ENCODE results near the gene IL23R. TPM values are rescaled to one million over a fixed set of nuclear protein-coding genes. Genes with fewer than 3 reads are reported as not detected.

Gene IL23R
- polyA plus RNA-seq, 1 of the 3 experiments (the other 2 are of a cell fraction) = not detected

GRCh38 chr1:67135354-67135753 is 30.9 kb upstream of the IL23R start:
- Histone ChIP-seq H3K9me2 (no peaks in the 10 kb centered on the region), H3K9me3 (no peaks in the 10 kb centered on the region), H4K20me1 (ENCODE audit: insufficient read depth) (no peaks in the 10 kb centered on the region), H3K79me2 (ENCODE audit: insufficient read depth) (no peaks in the 10 kb centered on the region), H3K9ac (no peak overlapping the region), H3F3A (replicated peaks; ENCODE audit: insufficient read depth) (no peaks in the 10 kb centered on the region), H3K4me2 (no peak overlapping the region), H2AFZ (ENCODE audit: low read depth) (no peak overlapping the region), H3K36me3 (replicated peaks in 1 of 2; ENCODE audit: control insufficient read depth in 1 of 2, insufficient read depth in 2 of 2, low read length in 1 of 2) (no peaks in the 10 kb centered on the region), H3K27ac (ENCODE audit: low read depth in 2 of 2, low read length in 1 of 2) (no peak overlapping the region), H3K27me3 (ENCODE audit: insufficient read depth) (no peaks in the 10 kb centered on the region), H3K4me3 (ENCODE audit: low read depth in 2 of 2, low read length in 1 of 2) (no peak overlapping the region), H3K4me1 (ENCODE audit: control insufficient read depth in 1 of 2, insufficient read depth in 2 of 2, low read depth in 1 of 2, low read length in 1 of 2) (no peaks in the 10 kb centered on the region)
- no peak for DNase-seq
- ChIA-PET CTCF (interaction anchor here (1.1 to 2.7 kb wide), 4 partner anchors 9 to 140 kb away, joined by 4 to 13 read pairs (median 4); no protein-coding TSS in a partner anchor), POLR2A (no interaction called here)
- 54% methylated on average over 2 of the region's 2 CpGs for whole genome bisulfite sequencing (ENCODE audit: low lambda C conversion rate)
- TF ChIP-seq POLR2AphosphoS5 (IDR thresholded peaks at IDR 0.05; ENCODE audit: low read depth, low read length) = no peak
- TF ChIP-seq CTCF (IDR thresholded peaks at IDR 0.05) = no peak
- no peak for TF ChIP-seq EZH2phosphoT487 (IDR thresholded peaks at IDR 0.05; ENCODE audit: borderline replicate concordance, low read depth)
- TF ChIP-seq RFX5 (IDR thresholded peaks at IDR 0.05; ENCODE audit: low read length) = no peak
- TF ChIP-seq MXI1 (IDR thresholded peaks at IDR 0.05; ENCODE audit: low read depth, low read length) = no peak

- no peaks in the 10 kb centered on the region for H3K27me3 ChIP-seq (ENCODE audit: insufficient read depth)
- no peak for DNase-seq
- no peak overlapping the region for H3K4me3 ChIP-seq (ENCODE audit: low read depth in 2 of 2, low read length in 1 of 2)
- no peaks in the 10 kb centered on the region for H3K36me3 ChIP-seq (replicated peaks in 1 of 2; ENCODE audit: control insufficient read depth in 1 of 2, insufficient read depth in 2 of 2, low read length in 1 of 2)
- no peaks in the 10 kb centered on the region for H4K20me1 ChIP-seq (ENCODE audit: insufficient read depth)
- no peak overlapping the region for H3K9ac ChIP-seq
- H3K4me2 ChIP-seq = no peak overlapping the region
- H3K4me1 ChIP-seq (ENCODE audit: control insufficient read depth in 1 of 2, insufficient read depth in 2 of 2, low read depth in 1 of 2, low read length in 1 of 2) = no peaks in the 10 kb centered on the region
- no peaks in the 10 kb centered on the region for H3F3A ChIP-seq (replicated peaks; ENCODE audit: insufficient read depth)
- H3K79me2 ChIP-seq (ENCODE audit: insufficient read depth) = no peaks in the 10 kb centered on the region
- no peaks in the 10 kb centered on the region for H3K9me2 ChIP-seq
- WGBS (ENCODE audit: low lambda C conversion rate) = 70% methylated on average over 4 of the region's 4 CpGs
- H3K27ac ChIP-seq (ENCODE audit: low read depth in 2 of 2, low read length in 1 of 2) = no peak overlapping the region
- ChIA-PET CTCF (interaction anchor here (1.1 to 1.9 kb wide), 4 partner anchors 11 to 141 kb away, joined by 3 to 8 read pairs (median 6); no protein-coding TSS in a partner anchor), POLR2A (no interaction called here)
- H3K9me3 ChIP-seq = no peaks in the 10 kb centered on the region
- no peak overlapping the region for H2AFZ ChIP-seq (ENCODE audit: low read depth)
- TF ChIP-seq USF2 (IDR thresholded peaks at IDR 0.05; ENCODE audit: borderline replicate concordance, low read depth, low read length) (no peak), RXRA (IDR thresholded peaks at IDR 0.05; ENCODE audit: borderline replicate concordance, low read depth) (no peak), NRF1 (IDR thresholded peaks at IDR 0.05; ENCODE audit: low read depth, low read length) (no peak), RAD21 (IDR thresholded peaks at IDR 0.05; ENCODE audit: low read length) (no peak), SMC3 (IDR thresholded peaks at IDR 0.05; ENCODE audit: low read depth, low read length) (no peak), ZBTB33 (IDR thresholded peaks at IDR 0.05; ENCODE audit: borderline replicate concordance, low read depth) (no peak), FOXJ3 (CRISPR knock-in tag; IDR thresholded peaks at IDR 0.05) (no peak), IRF3 (IDR thresholded peaks at IDR 0.05; ENCODE audit: low read depth, low read length) (no peak), NFIC (IDR thresholded peaks at IDR 0.05; ENCODE audit: borderline replicate concordance) (no peak), PBX3 (IDR thresholded peaks at IDR 0.05) (no peak), SIN3A (IDR thresholded peaks at IDR 0.05; ENCODE audit: borderline replicate concordance, low read depth, low read length) (no peak), RFX5 (IDR thresholded peaks at IDR 0.05; ENCODE audit: low read length) (no peak), FOSL2 (IDR thresholded peaks at IDR 0.05; ENCODE audit: borderline replicate concordance, low read depth) (no peak)
These were observed 28.9 kb upstream of the IL23R start for GRCh38 chr1:67137307-67137753.

Data from SK-N-SH (cell line).